Measurements from ENCODE around the gene SLFNL1.

DNA sequence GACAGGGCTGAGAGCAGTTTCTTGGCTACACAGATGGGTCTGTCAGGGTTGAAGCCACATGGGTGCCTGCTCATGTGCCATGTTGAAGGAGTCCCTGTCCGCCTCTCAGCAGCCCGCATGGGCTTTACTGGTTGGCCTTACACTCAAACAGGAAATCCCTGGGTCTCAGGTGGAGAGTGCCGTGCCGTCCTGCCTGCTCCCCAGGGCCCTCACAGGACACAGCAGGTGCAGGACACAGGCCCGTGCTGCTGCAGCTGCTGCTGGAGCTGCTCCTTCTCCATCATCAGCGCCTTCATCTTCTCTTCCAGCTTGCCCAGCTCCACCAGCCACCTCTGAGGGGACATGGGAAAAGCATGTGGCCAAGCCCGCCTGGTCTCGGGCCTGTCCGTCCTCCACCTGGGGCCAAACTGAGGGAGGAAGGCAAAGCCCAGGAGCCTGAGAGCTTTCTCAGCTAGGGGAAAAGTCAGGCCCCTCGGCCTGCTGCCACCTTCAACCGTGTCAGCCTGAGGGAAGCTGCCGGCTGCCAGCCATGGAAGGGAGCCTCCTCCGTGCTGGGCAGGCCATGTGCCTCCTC, 5.5 kb downstream of the SLFNL1 start:
- TF ChIP-seq, protein P1, sequence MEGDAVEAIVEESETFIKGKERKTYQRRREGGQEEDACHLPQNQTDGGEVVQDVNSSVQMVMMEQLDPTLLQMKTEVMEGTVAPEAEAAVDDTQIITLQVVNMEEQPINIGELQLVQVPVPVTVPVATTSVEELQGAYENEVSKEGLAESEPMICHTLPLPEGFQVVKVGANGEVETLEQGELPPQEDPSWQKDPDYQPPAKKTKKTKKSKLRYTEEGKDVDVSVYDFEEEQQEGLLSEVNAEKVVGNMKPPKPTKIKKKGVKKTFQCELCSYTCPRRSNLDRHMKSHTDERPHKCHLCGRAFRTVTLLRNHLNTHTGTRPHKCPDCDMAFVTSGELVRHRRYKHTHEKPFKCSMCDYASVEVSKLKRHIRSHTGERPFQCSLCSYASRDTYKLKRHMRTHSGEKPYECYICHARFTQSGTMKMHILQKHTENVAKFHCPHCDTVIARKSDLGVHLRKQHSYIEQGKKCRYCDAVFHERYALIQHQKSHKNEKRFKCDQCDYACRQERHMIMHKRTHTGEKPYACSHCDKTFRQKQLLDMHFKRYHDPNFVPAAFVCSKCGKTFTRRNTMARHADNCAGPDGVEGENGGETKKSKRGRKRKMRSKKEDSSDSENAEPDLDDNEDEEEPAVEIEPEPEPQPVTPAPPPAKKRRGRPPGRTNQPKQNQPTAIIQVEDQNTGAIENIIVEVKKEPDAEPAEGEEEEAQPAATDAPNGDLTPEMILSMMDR (IDR thresholded peaks at IDR 0.05): no peak
- no peak for TF ChIP-seq MYBL2 (CRISPR knock-in tag; IDR thresholded peaks at IDR 0.05)
- no peak for TF ChIP-seq CREM (CRISPR knock-in tag; IDR thresholded peaks at IDR 0.05)
- TF ChIP-seq, protein P2, sequence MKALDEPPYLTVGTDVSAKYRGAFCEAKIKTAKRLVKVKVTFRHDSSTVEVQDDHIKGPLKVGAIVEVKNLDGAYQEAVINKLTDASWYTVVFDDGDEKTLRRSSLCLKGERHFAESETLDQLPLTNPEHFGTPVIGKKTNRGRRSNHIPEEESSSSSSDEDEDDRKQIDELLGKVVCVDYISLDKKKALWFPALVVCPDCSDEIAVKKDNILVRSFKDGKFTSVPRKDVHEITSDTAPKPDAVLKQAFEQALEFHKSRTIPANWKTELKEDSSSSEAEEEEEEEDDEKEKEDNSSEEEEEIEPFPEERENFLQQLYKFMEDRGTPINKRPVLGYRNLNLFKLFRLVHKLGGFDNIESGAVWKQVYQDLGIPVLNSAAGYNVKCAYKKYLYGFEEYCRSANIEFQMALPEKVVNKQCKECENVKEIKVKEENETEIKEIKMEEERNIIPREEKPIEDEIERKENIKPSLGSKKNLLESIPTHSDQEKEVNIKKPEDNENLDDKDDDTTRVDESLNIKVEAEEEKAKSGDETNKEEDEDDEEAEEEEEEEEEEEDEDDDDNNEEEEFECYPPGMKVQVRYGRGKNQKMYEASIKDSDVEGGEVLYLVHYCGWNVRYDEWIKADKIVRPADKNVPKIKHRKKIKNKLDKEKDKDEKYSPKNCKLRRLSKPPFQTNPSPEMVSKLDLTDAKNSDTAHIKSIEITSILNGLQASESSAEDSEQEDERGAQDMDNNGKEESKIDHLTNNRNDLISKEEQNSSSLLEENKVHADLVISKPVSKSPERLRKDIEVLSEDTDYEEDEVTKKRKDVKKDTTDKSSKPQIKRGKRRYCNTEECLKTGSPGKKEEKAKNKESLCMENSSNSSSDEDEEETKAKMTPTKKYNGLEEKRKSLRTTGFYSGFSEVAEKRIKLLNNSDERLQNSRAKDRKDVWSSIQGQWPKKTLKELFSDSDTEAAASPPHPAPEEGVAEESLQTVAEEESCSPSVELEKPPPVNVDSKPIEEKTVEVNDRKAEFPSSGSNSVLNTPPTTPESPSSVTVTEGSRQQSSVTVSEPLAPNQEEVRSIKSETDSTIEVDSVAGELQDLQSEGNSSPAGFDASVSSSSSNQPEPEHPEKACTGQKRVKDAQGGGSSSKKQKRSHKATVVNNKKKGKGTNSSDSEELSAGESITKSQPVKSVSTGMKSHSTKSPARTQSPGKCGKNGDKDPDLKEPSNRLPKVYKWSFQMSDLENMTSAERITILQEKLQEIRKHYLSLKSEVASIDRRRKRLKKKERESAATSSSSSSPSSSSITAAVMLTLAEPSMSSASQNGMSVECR (CRISPR knock-in tag; IDR thresholded peaks at IDR 0.05; ENCODE audit: borderline replicate concordance): no peak

Measured in WTC11 (cell line).